T-helper 9 cell (primary cell): ENCODE data around the gene SLIT3.

Source experiments
- DNase-seq: peaks from one replicate; pipeline ENCODE4 v3.0.0-alpha.2; 2020

Gene SLIT3

DNA sequence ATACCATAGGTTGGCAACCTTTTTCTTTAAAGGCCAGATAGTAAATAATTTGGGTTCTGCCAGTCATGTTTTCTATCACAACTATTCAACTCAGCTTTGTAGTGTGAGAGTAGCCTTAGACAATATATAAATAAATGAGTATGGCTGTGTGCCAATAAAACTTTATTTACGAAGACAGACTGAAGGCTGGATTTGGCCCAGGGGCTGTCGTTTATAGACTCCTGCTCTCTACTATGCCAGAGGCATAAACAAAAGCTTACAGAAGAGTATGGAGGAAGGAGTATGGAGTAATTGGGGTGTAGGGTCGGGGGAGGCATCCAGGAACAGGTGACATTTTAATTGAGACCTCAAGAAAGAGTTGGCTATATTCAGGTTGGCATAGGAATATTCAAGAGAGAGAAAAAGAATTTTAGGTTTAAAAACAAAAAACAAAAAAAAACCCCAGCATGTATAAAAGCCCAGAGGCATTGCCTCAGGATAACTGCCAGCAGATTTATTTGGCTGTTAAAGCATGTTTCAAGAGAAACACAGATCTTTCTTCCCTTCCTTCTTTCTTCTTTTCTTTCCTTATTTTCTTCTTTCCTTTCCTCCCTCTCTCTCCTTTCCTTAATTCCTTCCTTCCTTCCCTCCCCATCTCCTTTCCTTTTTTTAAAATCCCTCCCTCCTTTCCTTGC, 39.9 kb downstream of the SLIT3 start:
- DNase-seq = no peak

DNA sequence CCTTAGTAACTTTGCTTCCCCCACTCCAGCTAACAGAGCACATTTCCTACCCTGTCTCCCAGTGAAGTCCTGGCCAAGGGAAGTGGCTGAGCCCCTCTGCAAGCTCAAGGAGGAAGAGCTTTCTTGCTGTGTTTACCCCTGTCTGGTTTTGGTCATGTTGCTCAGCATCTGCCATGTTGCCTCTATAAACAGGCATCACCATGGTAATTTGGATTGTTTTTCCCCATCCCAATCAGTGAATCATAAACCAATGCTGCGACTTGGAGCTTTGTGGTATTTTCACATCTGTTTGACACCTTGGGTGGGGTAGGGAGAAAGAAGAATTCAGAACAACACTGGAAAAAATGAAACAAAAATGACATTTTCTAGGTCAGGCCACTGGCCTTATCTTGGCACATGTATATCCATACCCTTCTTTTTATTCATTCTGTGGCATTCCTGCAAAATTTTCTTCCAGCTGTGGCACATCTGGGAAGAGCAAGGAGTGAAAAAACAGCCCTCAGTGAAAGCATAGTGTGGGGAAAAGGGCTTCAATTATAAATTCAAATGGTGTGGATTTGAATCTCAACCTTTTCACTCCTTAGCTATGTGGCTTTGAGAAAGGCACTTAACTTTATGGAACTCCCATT, 42.5 kb downstream of the SLIT3 start:
- DNase-seq = no peak

DNA sequence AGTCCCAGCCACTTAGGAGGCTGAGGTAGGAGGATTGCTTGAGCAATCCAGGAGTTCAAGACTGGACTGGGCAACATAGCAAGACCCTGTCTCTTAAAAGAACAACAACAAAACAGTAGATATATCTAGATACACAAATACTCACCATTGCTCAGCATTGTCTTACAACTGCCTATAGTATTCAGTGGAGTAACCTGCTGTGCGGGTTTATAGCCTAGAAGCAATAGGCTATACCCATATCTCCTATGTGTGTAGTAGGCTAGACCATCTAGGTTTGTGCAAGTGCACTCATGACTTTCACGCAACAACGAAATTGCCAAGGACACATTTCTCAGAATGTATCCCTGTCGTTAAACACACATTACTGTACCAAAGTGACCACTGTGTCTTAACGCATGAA, 44.7 kb downstream of the SLIT3 start:
- no peak for DNase-seq

DNA sequence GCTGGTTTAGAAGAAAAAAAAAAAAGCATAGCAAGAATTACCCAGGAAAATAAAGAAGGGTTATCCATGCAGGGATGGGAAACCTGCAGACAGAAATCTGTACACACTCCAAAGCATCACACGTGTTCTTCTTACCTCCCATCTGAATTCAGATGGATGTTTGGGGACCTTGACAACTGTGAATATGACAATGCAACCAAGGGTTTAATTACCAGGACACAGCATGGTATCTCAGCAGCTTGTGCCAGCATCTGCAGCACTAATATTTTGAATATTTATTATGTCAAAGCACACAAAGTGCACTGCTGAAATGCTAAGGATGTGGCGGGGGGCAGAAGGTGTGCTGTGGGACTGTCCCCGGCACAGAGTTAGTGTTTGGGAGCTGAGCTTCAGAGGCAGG, 47.9 kb downstream of the SLIT3 start:
- no peak for DNase-seq

DNA sequence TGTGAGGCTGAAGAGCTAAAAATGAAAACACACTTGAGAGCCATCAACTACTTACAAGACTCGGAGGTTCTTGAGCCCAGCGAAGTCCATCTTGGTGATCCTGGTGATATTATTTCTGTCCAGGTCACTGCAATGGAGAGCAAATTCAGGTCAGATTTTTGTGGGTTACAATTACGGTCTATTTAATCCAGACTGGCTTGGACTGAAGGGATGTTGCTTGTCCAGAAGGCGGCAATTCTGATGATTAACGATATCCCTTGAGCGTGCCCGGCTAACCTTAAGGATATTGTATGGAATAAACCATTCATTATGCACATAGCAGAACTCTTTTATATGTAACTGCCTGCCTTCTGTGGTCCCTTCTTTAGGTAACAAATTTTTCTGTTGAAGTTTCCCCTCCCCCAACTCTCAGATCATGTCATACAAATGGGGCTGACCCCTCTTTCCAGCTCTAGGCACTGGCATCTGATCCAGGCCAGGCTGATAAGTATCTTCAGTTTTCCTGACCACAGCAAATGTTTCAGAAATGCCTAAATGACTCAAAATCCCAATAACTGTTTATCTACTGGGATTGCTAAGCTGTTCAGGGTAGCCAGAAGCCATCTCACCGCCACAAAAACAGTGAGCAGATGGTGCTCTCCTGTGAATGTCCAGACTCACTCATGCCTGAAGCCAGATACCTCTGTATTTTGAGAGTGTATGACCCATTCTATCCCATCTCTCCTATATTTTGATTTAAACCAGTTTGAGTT, 49.4 kb downstream of the SLIT3 start:
- no peak for DNase-seq

DNA sequence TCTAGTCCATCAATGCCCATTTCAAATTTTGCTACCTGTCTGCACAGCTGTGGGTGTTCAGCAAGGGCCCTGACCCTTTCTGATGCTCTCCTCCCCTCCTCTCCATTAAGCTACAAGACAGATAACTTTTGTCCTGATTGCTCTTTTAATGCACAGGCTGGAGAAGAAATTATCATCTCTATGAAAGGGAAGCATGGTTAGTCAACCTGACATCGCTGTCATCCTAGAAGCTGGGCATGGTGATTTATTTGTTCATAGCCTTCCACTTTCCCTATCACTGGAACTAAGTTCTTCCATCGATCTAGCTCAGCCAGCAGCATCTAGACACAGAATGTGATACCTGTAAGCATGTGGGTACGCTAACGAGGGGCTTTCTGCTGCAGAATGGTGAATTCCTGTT, 50.1 kb downstream of the SLIT3 start:
- no peak for DNase-seq

DNA sequence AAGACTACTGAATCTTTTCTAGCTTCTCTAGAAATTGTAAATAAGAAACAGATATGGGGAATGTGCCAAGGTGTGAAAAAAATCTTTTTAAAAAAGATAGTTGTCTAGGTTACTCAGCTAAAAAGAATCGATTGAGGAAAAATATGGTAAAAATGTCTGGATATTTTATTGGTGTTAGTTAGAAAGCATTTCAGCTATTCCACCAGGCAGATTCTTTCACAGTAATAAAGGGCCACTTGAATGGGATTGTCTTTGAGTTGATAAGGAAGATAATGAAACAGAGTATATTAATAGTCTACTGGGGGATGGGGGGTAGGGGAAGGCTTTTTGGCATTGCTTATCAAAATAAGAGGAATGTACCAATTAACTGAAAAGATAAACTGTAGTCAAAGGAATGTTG, 51.9 kb downstream of the SLIT3 start:
- no peak for DNase-seq

DNA sequence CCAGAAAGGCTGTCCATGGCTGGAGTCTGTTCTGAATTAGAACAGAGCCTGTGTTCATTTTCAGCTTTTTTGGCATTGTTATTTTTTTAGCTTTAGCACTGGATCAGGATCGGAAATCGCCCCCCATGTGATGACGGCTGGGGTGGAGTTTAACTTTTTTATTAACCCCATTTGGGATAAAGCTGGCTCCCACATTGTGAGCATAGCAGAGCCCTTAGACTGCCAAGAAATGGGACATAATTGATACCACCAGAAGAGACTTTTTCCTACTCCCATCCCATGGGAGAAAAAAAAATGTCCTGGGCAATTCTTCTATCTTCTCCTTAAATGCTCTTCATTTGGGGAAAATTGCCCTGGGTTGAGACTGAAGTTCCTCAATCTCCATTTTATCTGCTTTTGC, 52.4 kb downstream of the SLIT3 start:
- DNase-seq = no peak

DNA sequence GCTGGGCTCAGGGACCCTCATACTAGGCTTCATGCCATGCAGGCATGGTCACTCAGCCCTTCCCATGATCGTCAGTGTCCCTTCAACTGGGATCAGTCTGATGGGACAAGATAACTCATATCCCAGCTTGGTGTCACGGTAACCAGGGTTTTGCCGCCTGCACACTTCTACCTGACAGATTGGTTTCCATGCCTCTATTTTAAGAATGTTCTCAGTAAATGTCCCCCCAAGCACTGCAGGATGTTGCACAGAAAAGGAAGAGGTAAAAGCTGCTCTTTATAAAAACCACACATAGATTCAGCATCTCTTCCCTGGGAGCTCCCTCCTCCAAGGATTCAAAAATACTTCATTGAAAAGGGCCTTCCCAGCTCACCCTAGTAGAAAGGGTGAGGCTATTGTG, 56.1 kb downstream of the SLIT3 start:
- DNase-seq = no peak

DNA sequence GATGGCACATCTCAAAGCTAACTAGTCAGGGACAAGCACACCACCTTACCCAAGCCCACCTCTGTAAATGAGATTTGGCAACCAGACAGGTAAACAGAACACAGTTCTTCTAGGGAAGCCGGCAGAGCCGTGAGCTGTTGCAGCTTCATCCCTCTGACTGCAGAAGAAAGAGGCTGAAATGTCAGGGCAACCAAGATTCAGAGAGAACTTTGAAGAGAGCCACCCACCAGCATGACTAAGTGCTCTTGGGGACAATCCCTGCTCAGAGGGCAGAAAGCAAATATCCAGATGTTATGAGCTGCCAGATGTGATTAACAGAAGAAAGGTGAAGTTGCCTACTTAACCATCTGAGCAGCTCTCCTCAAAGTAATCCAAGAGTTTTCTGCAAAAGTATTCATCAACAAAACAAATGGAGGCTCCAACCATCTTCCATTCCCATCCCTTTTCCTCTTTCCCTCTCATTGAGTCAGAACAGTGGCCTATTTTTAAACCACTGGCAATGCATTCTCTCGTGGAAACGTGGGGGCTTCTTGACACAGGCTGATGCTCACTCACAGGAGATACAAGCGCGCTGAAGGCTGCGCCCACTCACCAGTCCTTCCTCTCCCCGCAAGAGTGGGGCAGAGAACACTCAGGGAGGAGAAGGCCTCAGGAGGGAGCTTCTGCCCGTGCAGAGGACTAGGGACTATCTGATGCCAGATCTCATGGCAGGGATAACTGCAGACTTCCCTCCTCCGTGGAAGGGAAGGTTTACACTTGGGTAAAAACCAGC, 57.1 kb downstream of the SLIT3 start:
- no peak for DNase-seq

DNA sequence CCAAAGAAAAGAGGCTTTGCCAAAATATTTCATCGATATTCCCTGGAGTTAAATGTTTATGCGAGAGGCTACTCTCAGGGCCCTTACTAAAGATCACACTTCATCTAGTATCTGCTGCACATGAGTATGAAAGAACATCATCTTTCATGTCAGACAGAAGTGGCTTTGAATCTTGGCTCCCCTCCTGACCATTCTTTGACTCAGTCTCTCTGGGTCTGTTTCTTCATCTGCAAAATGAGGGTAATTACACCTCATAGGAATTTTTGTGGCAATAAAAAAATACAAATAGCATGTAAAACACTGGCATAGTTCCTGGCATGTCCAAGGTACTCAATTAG, 58.1 kb downstream of the SLIT3 start:
- DNase-seq = no peak

DNA sequence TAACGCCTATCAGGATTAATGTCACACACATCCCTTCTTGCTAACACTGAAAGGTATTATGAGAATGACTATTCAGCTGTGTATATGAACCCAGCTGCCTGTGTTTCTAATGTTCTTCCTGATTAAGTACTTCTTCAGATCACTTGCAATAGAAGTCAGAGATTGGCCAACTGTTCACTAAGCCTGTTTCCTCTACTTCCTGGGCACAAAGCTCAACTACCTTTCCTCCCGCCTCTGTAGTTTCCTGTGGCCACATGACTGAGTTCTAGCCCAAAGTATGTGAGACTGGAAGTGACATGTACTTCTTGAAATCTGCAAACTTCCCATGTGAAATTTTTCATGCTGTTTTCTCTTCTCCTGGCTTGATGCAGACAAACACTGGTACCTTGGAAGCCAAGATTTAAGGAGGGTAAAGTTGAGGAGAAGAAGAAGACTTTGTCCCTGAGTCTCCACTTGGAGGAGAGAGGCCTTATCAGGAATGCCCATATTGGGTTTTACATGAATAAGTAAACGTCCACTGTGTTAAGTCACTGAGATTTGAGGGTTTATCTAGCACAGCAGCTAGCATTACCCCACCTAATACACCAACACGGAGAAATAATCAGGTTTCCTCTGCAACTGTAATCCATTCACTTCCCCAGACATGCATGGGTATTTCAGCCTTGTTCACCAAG, 58.6 kb downstream of the SLIT3 start:
- no peak for DNase-seq

DNA sequence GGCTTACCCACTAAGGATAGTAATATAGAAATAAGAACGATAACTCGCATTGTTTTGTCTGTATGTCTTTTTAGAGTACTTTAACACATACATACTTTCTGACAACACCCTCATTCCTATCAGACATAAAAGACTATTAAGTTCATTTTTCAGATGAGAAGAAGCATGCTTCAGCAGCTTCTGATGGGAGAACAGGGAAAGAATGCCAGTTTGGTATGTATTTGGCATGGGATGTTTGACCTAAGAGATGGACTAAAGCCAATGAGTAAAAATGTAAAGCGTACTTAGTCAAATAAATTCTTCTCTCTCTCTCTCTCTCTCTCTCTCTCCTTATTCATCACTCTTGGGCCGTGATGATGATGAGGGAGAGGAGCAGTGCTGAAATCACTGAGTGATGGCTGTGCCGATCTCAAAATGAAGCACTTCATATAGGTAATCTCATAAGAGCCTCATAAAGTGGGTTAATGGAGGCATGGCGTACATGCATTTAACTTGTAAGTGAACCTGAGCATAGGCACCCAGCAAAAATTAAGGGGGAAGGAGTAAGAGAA, 71.5 kb downstream of the SLIT3 start:
- no peak for DNase-seq

DNA sequence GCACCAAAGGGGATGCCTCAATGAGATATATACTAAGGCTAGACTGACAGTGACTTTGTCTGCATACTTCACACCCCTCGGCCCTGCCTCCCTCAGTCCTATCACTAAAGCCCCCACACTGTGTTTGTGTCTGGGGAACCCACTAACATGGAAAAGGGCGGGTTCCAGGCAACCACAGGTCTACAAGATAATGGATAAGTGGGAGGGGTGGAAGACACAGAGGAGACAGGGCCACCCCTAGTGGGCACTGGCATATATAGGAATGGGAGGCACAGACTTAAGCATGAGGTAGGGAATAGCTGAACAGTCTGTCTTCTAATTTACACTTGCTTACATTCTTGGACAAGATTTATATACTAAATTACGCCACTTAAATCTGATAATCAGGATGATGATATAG, 74.0 kb downstream of the SLIT3 start:
- no peak for DNase-seq

DNA sequence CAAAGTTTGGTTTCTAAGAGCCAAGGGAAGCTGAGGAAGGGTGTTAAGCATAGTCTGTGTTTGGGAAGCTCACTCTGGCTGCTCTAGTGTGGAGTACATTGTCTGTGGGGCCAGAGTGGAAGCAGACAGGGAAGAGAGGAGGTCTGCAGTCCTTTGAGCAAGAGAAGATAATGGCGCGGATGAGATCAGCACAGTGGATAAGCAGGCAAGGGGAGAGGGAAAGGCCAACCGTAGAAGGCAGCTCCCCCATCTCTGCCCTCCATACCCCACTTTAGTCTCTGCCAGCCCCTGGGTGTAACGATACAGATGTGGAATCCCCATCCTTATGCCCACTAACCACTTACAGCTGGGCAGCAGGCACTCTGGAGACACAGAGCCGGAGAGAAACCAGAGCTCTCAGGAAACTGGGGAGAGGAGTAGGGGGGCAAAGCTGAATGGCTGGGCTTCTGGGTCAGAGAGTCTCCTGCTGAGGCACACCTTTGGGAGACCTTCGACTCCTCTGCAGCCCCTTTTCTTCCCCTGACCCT, 75.0 kb downstream of the SLIT3 start:
- DNase-seq = no peak

DNA sequence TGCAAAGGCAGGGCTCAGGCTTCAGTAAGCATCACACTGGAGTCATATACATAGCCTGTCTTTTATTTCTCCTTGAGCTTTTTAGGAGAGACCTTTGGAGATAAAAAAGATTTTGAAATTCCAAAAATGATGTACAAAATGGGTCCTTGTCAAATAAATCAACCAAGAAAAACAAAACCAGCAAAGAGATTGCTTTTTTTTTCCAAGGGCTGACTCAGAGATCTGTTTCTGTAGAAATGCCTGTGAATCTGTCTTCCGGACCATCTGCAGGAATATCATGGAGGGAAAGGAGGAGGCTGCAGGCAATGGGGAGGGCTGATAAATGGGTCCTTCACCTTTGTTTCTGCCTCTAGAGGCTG, 77.4 kb downstream of the SLIT3 start:
- no peak for DNase-seq

DNA sequence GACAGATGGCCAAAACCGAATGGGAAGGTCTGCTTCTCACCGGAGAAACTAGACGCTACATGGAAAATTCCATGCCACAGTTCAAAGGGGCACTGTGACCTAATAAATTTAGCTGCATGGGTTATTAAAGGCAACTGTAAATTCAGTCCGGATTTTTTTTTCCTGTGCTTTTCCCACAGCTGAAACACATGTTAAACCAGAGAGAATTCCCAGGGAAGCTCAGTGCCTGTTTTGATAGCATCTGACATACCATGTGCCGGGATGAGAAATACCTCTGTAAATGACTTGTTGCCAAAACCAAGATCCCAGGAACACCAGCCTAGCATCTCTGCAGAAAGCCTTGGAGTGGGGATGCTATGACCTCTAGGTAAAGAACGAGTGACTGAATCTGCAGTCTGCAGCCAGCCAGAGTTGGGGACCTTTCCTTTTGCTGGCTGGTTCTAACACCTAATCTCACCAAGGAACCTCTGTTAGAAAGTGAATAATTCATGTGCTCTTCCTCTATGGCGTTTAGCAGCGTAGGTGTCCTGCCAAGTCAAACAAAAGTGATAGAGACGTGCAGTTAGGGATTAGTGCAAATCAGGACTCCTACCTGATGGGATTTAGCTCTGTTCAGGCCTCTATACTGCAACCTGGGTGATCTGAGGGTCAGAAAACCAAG, 77.9 kb downstream of the SLIT3 start:
- DNase-seq = no peak

DNA sequence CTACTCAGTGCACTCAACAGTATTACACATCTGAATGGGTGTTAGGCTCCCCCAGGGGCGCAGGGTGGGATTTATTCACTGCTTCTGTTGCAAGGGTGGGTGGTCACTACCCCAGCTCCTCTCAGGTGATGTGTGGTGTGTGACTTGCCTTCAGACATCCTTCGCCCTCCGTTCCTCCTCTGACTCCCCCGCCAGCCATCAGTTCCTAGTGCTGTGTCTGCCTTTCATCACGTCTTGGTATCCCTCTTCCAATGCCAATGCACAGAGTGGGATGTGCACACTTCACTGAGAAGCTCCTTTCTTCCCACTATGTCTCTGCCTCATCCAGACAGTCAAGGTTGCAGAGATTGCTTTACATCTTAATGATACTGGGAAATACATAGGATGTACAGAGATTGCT, 79.4 kb downstream of the SLIT3 start:
- DNase-seq = no peak

DNA sequence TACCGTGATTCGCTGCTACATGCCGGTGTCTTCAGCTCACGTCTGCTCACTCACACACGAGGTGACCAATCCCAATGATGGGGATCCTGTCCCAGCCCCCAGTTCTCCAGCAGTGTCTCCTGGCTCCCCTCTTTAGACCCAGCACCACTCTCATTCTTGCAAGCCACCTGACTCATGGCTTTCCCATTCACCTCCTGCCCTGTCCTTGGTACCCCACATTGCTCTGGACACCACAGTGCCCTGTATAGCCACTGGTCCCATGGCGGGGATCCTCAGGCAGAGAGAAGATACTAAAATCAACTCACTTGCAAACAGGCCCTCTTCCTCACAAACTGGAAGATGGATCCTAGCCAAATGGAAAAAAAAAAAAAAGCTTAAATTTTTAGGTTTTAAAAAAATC, 81.0 kb downstream of the SLIT3 start:
- no peak for DNase-seq

DNA sequence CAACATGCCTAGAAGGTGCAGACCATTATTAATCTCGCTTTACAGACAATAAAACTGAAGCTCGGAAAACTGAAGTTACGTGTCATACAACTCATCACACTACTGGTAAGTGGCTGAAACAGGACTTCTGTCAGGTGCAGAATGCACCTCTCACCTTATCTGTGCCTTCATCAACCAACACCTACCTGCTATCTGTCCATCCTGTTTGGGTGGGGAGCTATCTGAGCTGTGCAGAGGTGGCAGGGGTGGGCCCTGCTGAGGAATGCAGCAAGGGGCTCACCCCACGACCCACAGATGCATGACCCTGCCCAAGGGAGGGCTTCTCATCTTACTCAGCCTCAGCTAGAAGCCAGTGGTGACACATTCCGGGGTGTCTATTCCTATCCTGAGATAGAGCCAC, 81.6 kb downstream of the SLIT3 start:
- DNase-seq = no peak

DNA sequence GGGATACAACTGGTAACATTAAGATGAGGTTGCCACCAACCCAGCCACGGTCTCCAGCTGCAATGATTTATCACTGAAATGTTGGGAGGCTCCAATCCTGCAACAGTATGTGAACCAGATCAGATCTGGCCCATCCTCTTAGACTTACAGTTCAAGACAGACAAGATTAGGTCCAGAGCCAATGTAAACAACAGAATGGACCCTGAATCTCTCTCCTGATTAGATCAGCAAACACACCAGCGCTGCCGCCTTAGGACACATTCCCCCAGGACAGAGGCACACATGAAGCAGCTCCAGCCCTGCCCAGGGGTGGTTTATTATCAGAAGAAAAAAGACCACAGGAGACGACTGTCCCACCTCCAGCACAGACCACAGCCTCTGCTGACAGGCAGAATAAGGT, 82.1 kb downstream of the SLIT3 start:
- DNase-seq = no peak

DNA sequence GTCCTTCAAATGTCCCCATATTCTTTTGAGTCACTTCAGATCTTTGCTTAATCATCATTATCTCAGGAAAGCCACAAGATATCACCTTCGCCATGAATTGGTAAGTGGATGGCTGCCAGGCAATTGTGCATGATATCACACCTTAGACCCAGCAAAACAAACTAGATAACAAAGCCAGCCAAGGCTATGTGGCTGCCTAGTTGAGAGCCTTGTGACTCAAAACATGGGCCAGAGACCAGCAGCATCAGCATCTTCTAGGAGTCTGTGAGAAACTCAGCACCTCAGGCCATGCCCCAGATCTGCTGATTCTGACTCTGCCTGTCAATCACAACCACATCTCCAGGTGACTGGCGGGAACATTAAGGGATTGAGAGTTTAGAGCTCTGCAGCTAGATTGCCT, 82.8 kb downstream of the SLIT3 start:
- no peak for DNase-seq
